GM19025 (cell line): ENCODE data around the gene SLC6A16.
"Not testable (repeated sequence)": the region's sequence is repeated elsewhere in the genome, so short reads cannot be mapped to it uniquely, and the experiment has no call there.

Source experiments
- ATAC-seq: cut with Tn5 transposase; IDR thresholded peaks from one replicate; pipeline ENCODE4 v1.9.1; 2021; ENCODE audit warnings: mild to moderate bottlenecking, low read depth, moderate library complexity; ENCODE audit not compliant: unreplicated experiment

SLC6A16 gene

DNA sequence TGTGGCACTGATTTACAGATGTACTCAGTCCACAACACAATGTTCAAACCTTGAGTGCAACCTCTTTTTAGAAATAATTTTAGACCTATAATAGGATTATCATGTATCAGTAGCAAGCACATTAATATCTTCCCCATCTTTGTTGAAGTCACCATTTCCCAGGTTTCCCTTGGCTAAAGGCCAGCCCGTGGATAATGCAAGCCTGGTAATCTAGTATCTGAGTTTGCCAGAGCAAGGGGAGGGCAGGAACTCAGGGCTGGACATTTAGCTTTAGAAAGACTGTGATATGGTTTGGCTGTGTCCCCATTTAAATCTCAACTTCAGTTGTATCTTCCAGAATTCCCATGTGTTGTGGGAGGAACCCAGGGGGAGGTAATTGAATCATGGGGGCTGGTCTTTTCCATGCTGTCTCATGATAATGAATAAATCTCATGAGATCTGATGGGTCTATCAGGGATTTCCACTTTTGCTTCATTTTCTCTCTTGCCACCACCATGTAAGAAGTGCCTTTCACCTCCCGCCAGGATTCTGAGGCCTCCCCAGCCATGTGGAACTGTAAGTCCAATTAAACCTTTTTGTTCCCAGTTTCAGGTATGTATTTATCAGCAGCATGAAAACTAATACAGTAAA, 37.7 kb downstream of the SLC6A16 start:
- ATAC-seq, result no peak

DNA sequence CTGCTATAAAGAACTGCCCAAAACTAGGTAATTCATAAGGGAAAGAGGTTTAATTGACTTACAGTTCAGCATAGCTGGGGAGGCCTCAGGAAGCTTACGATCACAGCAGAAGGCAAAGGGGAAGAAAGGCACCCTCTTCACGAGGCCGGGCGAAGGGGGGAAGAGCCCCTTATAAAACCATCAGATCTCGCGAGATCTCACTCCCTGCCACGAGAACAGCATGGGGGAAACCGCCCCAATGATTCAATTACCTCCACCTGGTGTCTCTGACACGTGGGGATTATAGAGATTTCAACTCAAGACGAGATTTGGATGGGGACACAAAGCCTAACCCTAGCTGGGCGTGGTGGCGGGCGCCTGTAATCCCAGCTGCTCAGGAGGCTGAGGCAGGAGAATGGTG, 42.8 kb downstream of the SLC6A16 start:
- ATAC-seq, result no peak

DNA sequence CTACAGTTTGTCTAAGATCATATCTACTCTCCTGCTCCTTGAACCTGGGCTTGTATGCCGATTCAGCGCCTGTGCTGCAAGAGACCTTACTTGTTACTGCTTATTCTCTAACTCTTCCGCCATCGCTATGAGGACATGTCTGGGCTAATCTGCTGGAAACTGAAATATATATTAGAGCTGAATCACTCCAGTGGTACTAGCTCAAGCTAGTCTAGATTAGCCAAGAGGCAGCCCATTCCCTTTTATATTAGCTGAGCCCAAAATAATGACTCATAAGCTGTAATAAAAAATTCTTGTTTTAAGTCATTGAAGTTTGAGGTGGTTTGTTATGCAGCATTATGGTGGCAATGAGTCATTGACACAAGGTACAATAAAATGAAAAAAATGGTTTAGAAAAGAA, 52.8 kb downstream of the SLC6A16 start:
- ATAC-seq, result no peak

DNA sequence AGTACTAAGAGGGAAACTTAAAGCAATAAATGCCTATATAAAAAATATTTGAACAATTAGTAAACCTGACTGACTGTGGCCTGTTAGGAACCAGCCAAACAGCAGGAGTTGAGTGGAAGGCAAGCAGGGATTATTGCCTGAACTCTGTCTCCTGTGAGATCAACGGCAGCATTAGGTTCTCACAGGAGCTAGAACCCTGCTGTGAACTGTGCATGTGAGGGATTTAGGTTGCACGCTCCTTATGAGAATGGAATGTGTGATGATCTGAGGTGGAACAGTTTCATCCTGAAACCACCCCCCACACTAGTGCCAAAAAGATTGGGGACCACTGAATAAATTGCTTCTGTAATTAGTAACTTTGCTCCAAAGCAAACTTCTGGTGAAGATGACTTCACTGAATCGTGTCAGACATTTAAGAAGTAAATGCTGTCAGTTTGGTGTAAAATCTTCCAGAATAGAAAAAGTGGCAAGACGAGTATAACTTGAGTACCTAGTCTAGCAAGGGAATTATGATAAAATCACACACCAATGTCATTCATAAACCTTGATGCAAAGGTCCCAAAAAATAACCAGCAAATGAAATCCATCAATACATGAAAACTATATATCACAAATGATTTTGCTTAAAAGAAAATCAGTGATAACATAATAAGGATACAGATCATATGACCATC, 53.8 kb downstream of the SLC6A16 start:
- no peak for ATAC-seq

DNA sequence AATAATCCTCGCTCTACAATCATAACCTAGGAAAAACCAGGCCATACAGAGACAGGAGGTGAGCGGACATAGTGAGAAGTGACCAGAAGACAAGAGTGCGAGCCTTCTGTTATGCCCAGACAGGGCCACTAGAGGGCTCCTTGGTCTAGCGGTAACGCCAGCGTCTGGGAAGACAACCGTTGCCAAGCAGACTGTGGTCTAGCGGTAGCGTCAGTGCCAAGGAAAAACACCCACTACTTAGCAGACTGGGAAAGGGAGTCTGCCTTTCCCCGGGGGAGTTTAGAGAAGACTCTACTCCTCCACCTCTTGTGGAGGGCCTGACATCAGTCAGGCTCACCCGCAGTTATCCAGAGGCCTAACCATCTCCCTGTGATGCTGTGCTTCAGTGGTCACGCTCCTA, 58.6 kb downstream of the SLC6A16 start:
- ATAC-seq, result not testable (repeated sequence)

DNA sequence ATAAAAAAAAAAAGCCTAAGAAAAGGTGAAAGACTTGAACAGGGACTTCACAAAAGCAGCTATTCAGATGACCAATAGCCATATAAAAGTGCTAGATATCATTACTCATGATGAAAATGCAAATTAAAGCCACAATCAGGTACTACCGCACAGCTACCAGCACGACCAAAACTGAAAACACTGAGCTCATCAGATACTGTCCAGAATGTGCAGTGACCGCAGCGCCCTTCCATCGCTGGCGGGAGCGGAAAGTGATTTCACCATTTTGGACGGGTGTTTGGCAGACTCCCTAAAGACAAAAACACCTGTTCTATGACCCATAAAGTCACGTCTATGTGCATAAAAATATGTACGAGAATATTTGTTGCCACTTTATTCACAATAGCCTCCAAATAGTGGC, 60.7 kb downstream of the SLC6A16 start:
- ATAC-seq, result no peak

DNA sequence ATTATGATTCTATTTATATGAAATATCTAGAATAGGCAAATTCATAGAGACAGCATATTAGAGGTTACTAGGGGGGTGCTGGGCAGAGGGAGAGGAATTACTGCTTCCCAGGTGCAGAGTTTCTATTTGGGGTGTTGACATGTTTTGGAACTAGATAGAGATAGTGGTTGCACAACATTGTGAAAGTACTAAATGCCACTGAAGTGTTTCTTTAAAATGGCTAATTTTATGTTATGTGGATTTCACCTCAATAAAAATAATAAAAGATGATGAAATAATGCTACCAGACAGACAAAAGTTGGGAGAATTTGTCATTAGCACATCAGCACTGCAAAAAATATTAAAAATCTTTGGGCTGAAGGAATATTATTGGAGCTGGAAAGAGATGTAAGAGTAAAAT, 63.4 kb downstream of the SLC6A16 start:
- ATAC-seq, result no peak

DNA sequence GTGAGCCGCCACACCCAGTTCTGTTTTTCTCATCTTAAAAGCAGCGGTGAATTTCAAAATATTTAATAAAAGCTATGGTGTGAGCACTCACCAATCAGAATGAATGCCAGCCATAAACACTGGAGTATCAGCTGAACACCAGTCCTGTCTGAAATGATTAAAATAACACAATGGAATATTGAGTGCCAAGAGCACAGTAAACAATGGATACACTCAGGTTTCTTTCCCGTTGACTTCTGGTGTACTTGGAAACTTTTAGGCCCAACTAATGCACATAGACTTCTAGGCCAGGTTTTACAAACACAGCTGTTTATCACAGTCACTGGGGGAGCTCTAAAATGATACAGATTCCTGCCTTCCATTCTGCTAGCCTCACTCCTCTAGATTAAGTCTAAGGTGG, 68.3 kb downstream of the SLC6A16 start:
- no peak for ATAC-seq

DNA sequence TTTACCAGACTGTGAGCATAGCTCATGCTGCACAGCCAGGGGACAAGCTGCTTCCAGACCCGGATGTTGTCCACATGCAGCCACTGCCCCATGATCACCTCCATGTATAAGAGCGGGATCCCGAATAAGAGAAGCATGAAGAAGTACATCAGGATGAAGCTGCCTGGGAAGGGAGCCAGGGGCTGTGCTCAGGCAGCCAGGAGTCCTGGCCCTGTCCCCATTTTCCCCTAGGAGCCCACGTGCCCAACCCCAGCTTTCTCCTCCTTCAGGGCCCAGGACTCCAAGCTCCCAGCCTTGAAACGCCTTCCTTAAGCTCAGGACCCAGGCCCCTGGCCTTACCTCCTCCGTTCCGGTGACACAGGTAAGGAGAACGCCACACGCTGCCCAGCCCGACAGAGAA, 69.3 kb downstream of the SLC6A16 start:
- no peak for ATAC-seq

DNA sequence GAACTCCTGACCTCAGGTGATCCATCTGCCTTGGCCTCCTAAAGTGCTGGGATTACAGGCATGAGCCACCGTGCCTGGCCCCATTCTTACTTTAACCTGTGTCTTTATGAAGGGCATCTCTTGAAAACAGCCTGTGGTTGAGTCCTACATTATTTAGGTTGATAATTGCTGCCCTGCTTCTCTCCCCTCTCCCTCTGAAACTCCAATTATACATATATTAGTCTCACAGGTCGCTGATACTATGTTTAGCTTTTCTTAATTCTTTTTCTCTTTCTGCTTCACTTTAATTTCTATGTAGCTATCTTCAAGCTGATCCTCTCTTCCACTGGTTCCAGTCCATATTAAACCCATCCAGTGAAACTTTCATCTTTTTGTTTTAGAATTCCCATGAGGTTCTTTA, 75.1 kb downstream of the SLC6A16 start:
- ATAC-seq, result no peak

DNA sequence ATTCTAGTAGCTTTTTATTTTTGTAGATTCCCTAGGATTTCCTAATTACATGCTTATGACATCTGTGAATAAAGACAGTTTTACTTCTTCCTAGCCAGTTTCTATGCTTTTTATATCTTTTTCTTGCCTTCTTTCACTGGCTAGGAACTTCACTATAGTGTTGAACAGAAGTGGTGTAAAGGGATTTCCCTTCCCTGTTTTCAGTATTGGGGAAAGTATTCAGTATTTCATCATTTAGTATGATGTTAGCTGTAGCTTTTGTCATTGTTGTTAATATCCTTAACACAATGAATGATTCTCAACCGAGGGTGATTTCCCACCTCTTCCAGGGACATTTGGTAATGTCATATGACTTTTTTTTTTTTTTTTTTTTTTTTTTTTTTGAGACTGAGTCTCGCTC, 77.3 kb downstream of the SLC6A16 start:
- no peak for ATAC-seq

DNA sequence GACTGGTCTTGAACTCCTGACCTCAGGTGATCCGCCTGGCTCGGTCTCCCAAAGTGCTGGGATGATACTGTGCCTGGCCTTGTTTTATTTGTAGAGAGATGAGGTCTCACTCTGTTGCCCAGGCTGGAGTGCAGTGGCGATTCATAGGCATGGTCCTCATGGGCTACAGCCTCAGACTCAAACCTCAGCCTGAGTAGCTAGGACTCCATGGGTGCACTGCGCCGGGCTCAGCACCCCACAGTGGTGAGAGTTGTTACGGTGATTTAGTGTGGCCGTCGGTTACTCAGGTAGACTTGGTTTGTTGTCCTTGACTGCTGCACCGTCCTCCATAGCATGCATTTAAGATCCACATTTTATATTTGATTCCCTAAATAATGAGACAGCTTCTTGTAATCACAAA, 80.7 kb downstream of the SLC6A16 start:
- no peak for ATAC-seq

DNA sequence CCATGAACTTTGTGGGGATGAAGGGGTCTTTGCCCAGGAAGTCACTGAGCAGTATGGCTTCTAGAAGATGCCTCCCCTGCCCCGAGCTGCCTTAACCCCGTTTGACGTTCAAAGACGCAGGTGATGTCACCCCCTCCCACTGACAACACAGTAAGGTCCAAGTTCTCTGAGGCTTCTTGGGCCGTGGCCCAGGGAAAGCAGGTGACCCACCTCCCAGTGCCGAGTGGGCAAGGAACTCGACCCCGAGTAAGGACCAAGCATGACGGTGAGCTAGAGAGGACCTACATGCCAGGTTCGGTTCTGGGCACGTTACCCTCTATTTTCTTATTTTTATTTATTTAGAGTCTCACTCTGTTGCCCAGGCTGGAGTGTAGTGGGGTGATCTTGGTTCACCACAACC, 81.3 kb downstream of the SLC6A16 start:
- ATAC-seq, result no peak

DNA sequence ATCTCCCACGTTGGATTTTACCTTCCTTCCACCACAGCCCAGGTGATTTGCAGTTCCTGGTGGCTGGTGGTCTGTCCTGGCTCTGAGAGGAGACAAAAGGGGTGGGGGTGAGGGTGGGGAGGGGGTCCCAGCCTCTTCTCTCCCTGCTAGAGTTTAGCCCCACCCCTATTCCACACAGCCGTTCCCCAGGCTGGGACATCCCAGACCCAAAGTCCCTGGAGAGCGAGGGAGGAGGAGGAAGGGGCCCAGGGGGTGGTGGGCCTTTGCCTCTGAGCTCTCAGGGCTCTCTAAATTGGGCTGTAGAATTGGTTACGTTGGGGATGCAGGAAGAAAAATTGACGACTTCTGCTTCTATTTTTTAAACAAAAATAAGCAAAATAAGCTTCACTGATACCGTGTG, 81.9 kb downstream of the SLC6A16 start:
- ATAC-seq, result no peak

DNA sequence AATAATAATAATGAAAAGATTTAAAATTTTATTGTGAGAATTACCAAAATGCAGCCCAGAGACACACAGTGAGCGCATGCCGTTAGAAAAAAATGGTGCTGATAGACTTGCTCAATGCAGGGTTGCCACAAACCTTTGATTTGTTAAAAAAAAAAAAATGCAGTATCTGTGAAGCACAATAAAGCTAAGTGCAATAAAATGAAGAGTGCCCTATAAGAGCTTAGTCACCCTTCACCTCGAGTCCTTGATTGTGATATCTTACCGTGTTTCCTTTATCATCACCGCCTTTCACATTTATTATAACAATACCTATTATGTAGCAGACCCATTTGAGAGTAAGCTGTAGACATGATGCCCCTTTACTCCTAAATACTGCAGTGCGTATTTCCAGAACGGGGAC, 83.2 kb downstream of the SLC6A16 start:
- ATAC-seq, result no peak
